ENCODE results near the gene SVBP.
"Not testable (repeated sequence)": the region's sequence is repeated elsewhere in the genome, so short reads cannot be mapped to it uniquely, and the experiment has no call there.

SVBP gene

DNA sequence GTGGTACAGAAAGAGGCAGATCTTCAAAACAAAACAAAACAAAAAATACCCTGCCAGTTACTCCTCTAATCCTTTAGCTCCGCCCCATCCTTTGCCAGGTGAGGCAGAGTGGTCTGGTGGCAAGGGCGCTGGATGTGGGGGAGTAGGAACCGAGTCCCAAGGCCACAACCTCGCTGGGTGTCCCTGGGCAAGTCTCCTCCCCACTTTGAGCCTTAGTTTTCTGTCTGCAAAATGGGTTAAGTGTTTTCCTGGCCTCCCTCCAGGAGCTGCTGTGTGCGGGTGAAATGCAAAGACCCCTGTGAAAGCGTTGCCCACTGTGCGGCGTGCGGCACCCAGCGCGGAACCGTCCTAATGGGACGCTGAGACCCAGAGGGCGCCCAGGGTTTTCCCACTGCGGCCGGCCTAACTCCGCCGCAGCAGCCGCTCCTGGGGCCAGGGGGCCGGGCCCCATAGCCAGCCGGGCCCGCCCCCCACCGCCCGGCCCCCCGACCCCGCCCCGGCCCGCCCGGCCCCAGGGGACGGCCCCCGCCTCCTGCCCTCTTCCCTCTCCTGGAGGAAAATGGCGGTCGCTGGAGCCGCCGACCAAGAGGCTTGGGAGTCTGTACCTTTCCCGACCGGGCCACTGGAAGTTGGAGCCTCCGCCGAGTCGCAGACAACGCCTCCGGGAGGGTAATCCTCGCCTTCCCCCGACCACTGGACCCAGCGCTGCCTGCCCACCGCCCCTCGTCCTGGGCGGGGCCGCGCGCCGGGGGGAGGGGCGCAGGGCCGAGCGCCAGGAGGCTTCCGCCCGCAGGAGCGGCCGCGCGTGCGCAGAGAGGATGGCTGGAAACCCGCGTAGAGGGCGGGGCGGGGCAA lies at the start of gene SVBP, which contains the start of gene ERMAP:
TSS of gene SVBP (minus strand) at position 813 of the 855 bp plus-strand sequence. CDS start 853 bp downstream, outside the sequence.
TSS of gene ERMAP (plus strand) at position 538 of the 855 bp plus-strand sequence. CDS start 13,327 bp downstream, outside the sequence.
- peak; percentile 94 for DNase-seq

DNA sequence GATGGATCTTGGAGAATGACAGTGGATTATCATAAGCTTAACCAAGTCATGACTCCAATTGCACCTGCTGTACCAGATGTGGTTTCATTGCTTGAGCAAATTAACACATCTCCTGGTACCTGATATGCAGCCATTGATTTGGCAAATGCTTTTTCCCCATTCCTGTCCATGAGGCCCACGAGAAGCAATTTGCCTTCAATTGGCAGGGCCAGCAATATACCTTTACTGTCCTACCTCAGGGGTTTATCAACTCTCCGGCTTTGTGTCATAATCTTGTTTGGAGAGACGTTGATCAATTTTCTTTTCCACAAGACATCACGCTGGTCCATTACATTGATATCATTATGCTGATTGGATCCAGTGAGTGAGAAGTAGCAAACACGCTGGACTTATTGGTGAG lies 49.4 kb upstream of the SVBP start:
- DNase-seq, result no peak

GRCh38 chr1:42861014-42861399 lies 43.8 kb upstream of the SVBP start:
- DNase-seq, result no peak

GRCh38 chr1:42860339-42861013 lies 43.3 kb upstream of the SVBP start:
- DNase-seq, result no peak

DNA sequence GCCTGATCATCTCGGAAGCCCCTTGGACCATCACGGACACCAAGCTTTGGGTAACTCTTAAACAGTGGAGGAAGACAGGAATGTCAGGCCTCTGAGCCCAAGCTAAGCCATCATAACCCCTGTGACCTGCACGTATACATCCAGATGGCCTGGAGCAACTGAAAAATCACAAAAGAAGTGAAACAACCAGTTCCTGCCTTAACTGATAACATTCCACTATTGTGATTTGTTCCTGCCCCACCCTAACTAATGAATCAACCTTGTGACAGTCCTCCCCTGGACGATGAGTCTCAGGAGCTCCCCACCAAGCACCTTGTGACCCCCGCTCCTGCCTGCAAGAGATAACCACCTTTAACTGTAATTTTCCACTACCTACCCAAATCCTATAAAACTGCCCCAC lies 42.2 kb upstream of the SVBP start:
- DNase-seq, result not testable (repeated sequence)

DNA sequence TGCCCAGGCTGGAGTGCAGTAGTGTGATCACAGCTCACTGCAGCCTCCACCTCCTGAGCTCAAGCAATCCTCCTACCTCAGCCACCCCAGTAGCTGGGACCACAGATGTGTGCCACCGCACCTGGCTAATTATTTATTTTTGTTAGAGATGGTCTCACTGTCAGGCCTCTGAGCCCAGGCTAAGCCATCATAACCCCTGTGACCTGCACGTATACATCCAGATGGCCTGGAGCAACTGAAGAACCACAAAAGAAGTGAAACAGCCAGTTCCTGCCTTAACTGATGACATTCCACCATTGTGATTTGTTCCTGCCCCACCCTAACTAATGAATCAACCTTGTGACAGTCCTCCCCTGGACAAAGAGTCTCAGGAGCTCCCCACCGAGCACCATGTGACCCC lies 39.4 kb upstream of the SVBP start:
- DNase-seq, result not testable (repeated sequence)

GRCh38 chr1:42853116-42853884 lies 36.1 kb upstream of the SVBP start:
- DNase-seq, result no peak

DNA sequence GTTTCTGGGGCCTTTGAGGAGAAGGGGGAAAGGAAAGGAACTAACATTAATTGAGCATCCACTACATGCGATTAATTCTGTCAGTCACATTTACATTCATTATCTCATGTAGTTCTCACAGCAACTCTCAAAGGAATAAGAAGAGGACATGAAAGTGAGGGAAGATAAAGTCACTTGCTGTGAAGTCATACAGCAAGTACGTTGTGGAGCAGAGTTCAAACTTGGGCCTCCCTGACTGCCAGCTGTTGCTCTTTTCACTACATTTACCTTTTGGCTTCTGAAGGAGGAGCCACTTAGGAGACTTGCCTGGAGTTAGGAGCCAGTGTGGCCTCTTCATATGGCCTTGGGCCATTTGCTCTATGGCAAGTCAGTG lies 35.4 kb upstream of the SVBP start:
- no peak for DNase-seq

DNA sequence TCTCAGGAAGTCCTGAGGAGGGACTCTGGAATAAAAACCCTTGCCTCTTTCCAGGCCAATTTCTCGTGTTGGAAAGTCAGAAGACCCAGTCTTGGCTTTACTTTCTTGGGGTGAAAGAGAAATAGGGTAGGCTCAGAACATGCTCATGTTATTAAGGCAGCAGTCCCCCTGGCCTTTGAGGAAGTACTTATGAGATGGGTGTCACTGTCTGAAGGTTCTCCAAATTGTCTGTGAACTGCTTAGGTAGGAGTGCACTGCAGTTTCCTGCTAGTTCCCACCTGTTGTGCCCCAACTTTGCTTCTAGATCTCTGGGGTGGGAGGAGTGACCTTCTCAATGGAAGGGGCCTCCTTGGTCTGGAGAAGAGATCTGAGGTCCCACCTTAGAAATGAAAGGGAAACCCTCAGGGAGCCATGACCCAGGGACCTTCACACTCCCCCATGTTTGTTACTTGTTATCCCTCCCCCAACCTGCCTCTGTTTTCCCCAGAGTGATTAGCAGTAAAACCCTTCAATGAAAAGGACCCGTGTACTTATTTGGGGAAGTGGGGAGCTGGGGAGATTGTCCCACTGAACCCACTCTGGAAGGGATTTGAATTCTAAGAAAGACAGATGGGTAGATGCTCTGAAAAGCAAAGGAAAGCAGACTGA lies 34.9 kb upstream of the SVBP start:
- no peak for DNase-seq

DNA sequence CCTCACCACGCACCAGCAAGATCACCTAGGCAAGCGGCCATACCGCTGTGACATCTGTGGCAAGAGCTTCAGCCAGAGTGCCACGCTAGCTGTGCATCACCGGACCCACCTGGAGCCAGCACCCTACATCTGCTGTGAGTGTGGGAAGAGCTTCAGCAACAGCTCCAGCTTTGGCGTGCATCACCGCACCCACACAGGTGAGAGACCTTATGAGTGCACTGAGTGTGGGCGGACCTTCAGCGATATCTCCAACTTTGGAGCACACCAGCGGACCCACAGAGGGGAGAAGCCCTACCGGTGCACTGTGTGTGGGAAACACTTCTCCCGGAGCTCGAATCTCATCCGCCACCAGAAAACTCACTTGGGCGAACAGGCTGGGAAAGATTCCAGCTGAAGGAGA lies 34.2 kb upstream of the SVBP start:
- DNase-seq, result no peak

GRCh38 chr1:42849944-42850343 lies 32.7 kb upstream of the SVBP start:
- DNase-seq, result no peak

DNA sequence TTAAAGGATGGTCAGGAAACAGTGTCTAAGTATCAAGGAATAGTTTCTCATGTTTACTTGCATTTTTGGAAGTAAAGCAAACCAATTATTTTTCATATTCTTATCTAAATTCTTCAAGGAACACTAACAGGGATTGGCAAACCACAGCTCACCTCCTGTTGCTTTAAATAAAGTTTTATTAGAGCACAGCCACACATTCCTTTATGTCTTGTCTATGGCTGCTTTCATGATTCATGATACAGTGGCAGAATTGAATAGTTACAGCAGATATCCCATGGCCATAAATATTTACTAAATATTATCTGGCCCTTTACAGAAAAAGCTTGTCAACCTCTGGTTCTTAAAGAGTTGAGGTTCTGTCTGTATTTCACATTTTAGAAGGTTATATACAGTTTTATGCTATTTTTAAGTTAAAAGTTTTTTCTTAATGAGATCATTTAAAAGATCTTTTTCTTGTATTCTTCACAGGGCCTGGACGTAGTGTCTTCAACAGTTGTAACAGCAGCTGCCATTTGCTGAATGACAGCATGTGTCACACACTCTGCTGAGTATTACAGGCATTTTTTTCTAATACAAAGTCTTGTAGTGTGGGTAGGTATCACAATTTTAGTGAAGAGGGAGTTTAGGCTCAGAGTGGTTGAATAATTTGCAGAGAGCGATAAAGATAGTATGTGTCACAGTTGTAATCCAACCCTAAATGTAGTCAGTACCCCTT lies 31.8 kb upstream of the SVBP start:
- DNase-seq, result no peak

DNA sequence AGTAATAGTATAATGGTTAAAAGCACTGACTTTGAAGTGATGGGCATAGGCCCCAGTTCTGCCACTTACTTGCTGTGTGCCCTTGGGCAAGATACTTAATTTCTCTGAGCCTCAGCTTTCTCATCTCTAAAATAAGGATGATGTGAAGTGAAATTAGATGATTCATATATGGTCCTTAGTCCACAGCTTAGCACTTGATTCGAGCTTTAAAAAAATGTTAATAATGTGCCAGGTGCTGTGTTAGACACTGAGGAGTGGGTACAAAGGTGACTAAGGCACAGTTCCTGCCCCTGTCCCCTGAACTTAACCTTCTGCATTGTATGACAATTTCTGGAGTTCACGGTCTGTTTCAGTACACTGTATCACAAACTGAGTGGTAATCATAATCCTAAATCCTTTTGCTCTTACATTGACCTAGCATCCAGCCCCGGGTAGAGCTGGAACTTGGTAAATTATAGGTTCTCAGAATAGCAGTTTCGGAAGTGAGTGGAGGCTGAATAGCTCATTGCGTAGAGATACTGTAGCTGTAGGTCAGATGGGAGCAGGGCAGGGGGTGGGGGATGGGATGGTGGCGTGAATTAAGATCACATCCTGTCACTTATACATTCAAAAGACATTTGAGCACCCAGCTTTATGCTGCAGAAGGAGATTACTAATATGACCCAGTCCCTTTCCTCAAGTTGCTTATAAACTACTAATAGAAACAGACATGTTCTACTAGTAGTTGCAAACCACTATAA lies 30.7 kb upstream of the SVBP start:
- no peak for DNase-seq

DNA sequence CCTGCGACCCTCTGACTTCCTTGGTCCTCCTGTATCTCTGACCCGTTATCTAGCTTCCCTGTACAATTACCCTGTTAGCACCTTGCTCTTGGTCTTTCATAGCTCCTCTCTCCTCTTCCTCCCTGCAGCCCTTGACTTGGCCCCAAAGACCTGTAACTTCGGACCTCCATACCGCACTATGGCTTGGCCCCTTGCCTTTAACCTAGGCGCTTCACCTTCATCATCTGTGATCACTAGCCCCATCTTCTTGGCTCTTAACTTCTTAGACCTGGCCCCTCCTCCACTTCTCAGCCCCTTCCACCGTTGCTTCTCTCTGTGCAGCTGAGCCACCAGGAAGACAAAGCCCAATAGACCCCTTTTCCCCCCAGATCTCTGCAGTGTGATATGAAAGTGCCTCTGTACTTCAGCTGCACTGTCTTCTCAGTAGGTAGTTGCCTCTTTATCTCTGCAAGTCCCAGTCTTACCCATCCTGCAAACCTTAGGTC lies 30.0 kb upstream of the SVBP start:
- DNase-seq, result no peak

- peak; percentile 93 for DNase-seq
Measured at GRCh38 chr1:42846257-42847110, 29.3 kb upstream of the SVBP start, which contains the start of gene ZNF691. Gene ZNF691 (plus strand): TSS chr1:42846613. CDS start chr1:42849659, 3,046 bp downstream.

DNA sequence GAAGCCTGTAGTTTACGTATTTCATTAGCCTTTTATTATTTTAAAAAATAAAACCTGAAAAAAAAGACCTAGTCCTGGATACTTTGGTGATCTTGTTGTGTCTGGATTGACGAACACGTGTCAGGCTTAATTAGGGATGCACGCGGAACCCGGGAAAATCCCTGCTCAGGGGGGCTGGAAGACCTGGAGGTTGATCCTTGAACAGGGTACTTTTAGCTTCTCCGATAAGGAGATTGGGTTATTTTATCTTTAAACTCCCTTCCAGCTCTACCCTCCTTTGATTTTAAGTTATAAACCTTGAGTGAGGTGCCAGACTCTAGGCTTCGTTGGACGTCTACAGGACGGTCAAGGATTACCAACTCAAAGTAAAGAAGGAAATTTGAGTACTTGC lies 28.7 kb upstream of the SVBP start:
- DNase-seq, result no peak

DNA sequence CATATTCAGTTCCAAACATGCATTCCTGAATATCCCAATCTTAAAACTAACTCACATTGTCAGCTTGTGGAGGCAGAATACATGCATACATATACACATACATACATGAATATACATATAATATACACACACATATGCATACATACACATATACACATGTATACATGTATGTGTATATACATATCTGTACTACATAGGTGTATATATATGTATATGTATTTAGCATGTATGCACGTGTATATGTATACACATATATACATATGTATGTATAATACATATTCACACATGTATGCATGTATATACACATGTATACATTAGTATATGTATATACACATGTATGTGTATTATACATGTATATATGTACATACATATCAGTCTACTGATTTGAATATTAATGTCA lies 28.0 kb upstream of the SVBP start:
- no peak for DNase-seq

- DNase-seq, result no peak
Measured at GRCh38 chr1:42844592-42845140, 27.5 kb upstream of the SVBP start.

- no peak for DNase-seq
Measured at GRCh38 chr1:42841440-42842147, 24.4 kb upstream of the SVBP start.
